Muscle layer of duodenum (tissue), 2 donors: ENCODE results near the gene KCNIP2.

Experiments used
- H3K27ac ChIP-seq: one replicate; pipeline ENCODE4 v1.7.0; 2013; ENCODE audit warnings: mild to moderate bottlenecking, low read length
- H3K27me3 ChIP-seq: one replicate; pipeline ENCODE4 v1.7.0; 2013; ENCODE audit warnings: low read depth, mild to moderate bottlenecking, control low read depth, low read length
- H3K36me3 ChIP-seq, 2 donors: one replicate each; pipeline ENCODE4 v1.7.0; 2013; ENCODE audit warnings: low read length in 2 of 2, control low read depth in 1 of 2, mild to moderate bottlenecking in 1 of 2; ENCODE audit not compliant: insufficient read depth in 2 of 2, control insufficient read depth in 1 of 2
- H3K4me1 ChIP-seq, 2 donors: one replicate each; pipeline ENCODE4 v1.7.0; 2013; ENCODE audit warnings: low read length in 2 of 2, mild to moderate bottlenecking in 2 of 2, control low read depth in 1 of 2, moderate library complexity in 1 of 2; ENCODE audit not compliant: insufficient read depth in 2 of 2, control insufficient read depth in 1 of 2
- H3K4me3 ChIP-seq, 2 donors: one replicate each; pipeline ENCODE4 v1.7.0; 2013; ENCODE audit warnings: low read length in 2 of 2, low read depth in 1 of 2, mild to moderate bottlenecking in 1 of 2
- H3K9me3 ChIP-seq, 2 donors: one replicate each; pipeline ENCODE4 v1.7.0; 2013; ENCODE audit warnings: low read length in 2 of 2, control low read depth in 1 of 2, mild to moderate bottlenecking in 1 of 2; ENCODE audit not compliant: control insufficient read depth in 1 of 2
- donor health status: healthy.

KCNIP2 gene

GRCh38 chr10:101818872-101819633, 24.5 kb downstream of the KCNIP2 start:
- no peaks in the 10 kb centered on the region for H3K9me3 ChIP-seq
- H3K27ac ChIP-seq = peak overlapping the region; percentile 97
- peak overlapping the region; percentile 97 to 100 for H3K4me3 ChIP-seq
- no peaks in the 10 kb centered on the region for H3K27me3 ChIP-seq
- H3K36me3 ChIP-seq = peaks cover 0 to 7% of the 10 kb centered on the region in 2 donors
- peaks cover 9 to 21% of the 10 kb centered on the region in 2 donors for H3K4me1 ChIP-seq

- H3K27ac ChIP-seq = peak within 1 kb of the TSS; percentile 97
- H3K36me3 ChIP-seq = peaks cover 0 to 7% of the 10 kb centered on the region in 2 donors
- H3K9me3 ChIP-seq = no peaks in the 10 kb centered on the region
- peak within 1 kb of the TSS; percentile 97 to 100 for H3K4me3 ChIP-seq
- H3K27me3 ChIP-seq = no peaks in the 10 kb centered on the region
- H3K4me1 ChIP-seq = peaks cover 9 to 27% of the 10 kb centered on the region in 2 donors
Observed at GRCh38 chr10:101818119-101818871, 25.3 kb downstream of the KCNIP2 start, which contains the start of gene OGA. OGA (minus strand) TSS chr10:101818444; CDS start chr10:101818022, 422 bp downstream.

- peak overlapping the region; percentile 97 for H3K27ac ChIP-seq
- no peaks in the 10 kb centered on the region for H3K27me3 ChIP-seq
- H3K4me1 ChIP-seq = peaks cover 16 to 35% of the 10 kb centered on the region in 2 donors
- peak overlapping the region; percentile 97 to 100 for H3K4me3 ChIP-seq
- no peaks in the 10 kb centered on the region for H3K9me3 ChIP-seq
- peaks cover 0 to 10% of the 10 kb centered on the region in 2 donors for H3K36me3 ChIP-seq
Observed at GRCh38 chr10:101817337-101818118, 26.1 kb downstream of the KCNIP2 start.

- Histone ChIP-seq H3K9me3 (no peaks in the 10 kb centered on the region), H3K27me3 (no peaks in the 10 kb centered on the region), H3K4me1 (peaks cover 16 to 40% of the 10 kb centered on the region in 2 donors), H3K4me3 (peak overlapping the region; percentile 97 to 100), H3K36me3 (peaks cover 0 to 16% of the 10 kb centered on the region in 2 donors), H3K27ac (peak overlapping the region; percentile 97)
Observed at GRCh38 chr10:101816913-101817336, 26.7 kb downstream of the KCNIP2 start.

GRCh38 chr10:101816376-101816775, 27.2 kb downstream of the KCNIP2 start:
- Histone ChIP-seq H3K4me3 (peak overlapping the region; percentile 97 to 100), H3K4me1 (peaks cover 16 to 40% of the 10 kb centered on the region in 2 donors), H3K9me3 (no peaks in the 10 kb centered on the region), H3K36me3 (peaks cover 0 to 16% of the 10 kb centered on the region in 2 donors), H3K27ac (peak overlapping the region; percentile 56), H3K27me3 (no peaks in the 10 kb centered on the region)

- no peaks in the 10 kb centered on the region for H3K27me3 ChIP-seq
- H3K27ac ChIP-seq = no peak overlapping the region
- peak overlapping the region; percentile 47 to 100 for H3K4me3 ChIP-seq
- peaks cover 16 to 40% of the 10 kb centered on the region in 2 donors for H3K4me1 ChIP-seq
- H3K9me3 ChIP-seq = no peaks in the 10 kb centered on the region
- H3K36me3 ChIP-seq = peaks cover 14 to 25% of the 10 kb centered on the region in 2 donors
Observed at GRCh38 chr10:101814466-101815071, 29.0 kb downstream of the KCNIP2 start.

GRCh38 chr10:101812606-101813005, 31.0 kb downstream of the KCNIP2 start:
- Histone ChIP-seq H3K36me3 (peaks cover 28 to 31% of the 10 kb centered on the region in 2 donors), H3K4me3 (no peak overlapping the region), H3K4me1 (peaks cover 8 to 35% of the 10 kb centered on the region in 2 donors), H3K27ac (no peak overlapping the region), H3K9me3 (no peaks in the 10 kb centered on the region), H3K27me3 (no peaks in the 10 kb centered on the region)

- Histone ChIP-seq H3K36me3 (peaks cover 59 to 65% of the 10 kb centered on the region in 2 donors), H3K9me3 (no peaks in the 10 kb centered on the region), H3K27me3 (no peaks in the 10 kb centered on the region), H3K4me1 (peaks cover 0 to 3% of the 10 kb centered on the region in 2 donors), H3K27ac (no peak overlapping the region), H3K4me3 (no peak overlapping the region)
Observed at GRCh38 chr10:101807158-101807557, 36.4 kb downstream of the KCNIP2 start.

- Histone ChIP-seq H3K9me3 (no peaks in the 10 kb centered on the region), H3K4me3 (no peak overlapping the region), H3K27me3 (no peaks in the 10 kb centered on the region), H3K4me1 (no peaks in the 10 kb centered on the region), H3K36me3 (peaks cover 62 to 79% of the 10 kb centered on the region in 2 donors), H3K27ac (no peak overlapping the region)
Observed at GRCh38 chr10:101803511-101803910, 40.1 kb downstream of the KCNIP2 start.

GRCh38 chr10:101797403-101798059, 46.1 kb downstream of the KCNIP2 start:
- Histone ChIP-seq H3K27me3 (no peaks in the 10 kb centered on the region), H3K4me1 (no peaks in the 10 kb centered on the region), H3K36me3 (peaks cover 72 to 81% of the 10 kb centered on the region in 2 donors), H3K9me3 (no peaks in the 10 kb centered on the region), H3K27ac (no peak overlapping the region), H3K4me3 (no peak overlapping the region)
